ENCODE data around the gene SSC5D. TPM values are rescaled to one million over a fixed set of nuclear protein-coding genes. Genes with fewer than 3 reads are reported as not detected.

Gene SSC5D
- total RNA-seq, 2 experiments from 2014 or later, result 0.67 to 0.70 TPM

GRCh38 chr19:55498246-55498840 lies 10.1 kb downstream of the SSC5D start:
- ATAC-seq (no peak), DNase-seq (no peak)
- TF ChIP-seq, protein P1, sequence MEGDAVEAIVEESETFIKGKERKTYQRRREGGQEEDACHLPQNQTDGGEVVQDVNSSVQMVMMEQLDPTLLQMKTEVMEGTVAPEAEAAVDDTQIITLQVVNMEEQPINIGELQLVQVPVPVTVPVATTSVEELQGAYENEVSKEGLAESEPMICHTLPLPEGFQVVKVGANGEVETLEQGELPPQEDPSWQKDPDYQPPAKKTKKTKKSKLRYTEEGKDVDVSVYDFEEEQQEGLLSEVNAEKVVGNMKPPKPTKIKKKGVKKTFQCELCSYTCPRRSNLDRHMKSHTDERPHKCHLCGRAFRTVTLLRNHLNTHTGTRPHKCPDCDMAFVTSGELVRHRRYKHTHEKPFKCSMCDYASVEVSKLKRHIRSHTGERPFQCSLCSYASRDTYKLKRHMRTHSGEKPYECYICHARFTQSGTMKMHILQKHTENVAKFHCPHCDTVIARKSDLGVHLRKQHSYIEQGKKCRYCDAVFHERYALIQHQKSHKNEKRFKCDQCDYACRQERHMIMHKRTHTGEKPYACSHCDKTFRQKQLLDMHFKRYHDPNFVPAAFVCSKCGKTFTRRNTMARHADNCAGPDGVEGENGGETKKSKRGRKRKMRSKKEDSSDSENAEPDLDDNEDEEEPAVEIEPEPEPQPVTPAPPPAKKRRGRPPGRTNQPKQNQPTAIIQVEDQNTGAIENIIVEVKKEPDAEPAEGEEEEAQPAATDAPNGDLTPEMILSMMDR (IDR thresholded peaks at IDR 0.05), result no peak
- POLR2A ChIA-PET, result interaction anchor here (0.6 to 1.2 kb wide), 2 partner anchors 13 to 644 kb away, joined by 3 read pairs; no protein-coding TSS in a partner anchor
- Mint-ChIP-seq H3K27me3 (no peaks in the 10 kb centered on the region), H3K4me3 (no peak overlapping the region), H3K36me3 (ENCODE audit: low read depth) (peaks cover 2% of the 10 kb centered on the region), H3K4me1 (ENCODE audit: low read depth) (peaks cover 17% of the 10 kb centered on the region), H3K27ac (no peak overlapping the region), H3K9me3 (peaks cover 3% of the 10 kb centered on the region)
- CTCF ChIA-PET, result interaction anchor here (0.8 to 1.5 kb wide), 3 partner anchors 12 to 133 kb away, joined by 3 to 6 read pairs (median 5); no protein-coding TSS in a partner anchor
- intact Hi-C loops (cut with micrococcal nuclease), result no loop called here

DNA sequence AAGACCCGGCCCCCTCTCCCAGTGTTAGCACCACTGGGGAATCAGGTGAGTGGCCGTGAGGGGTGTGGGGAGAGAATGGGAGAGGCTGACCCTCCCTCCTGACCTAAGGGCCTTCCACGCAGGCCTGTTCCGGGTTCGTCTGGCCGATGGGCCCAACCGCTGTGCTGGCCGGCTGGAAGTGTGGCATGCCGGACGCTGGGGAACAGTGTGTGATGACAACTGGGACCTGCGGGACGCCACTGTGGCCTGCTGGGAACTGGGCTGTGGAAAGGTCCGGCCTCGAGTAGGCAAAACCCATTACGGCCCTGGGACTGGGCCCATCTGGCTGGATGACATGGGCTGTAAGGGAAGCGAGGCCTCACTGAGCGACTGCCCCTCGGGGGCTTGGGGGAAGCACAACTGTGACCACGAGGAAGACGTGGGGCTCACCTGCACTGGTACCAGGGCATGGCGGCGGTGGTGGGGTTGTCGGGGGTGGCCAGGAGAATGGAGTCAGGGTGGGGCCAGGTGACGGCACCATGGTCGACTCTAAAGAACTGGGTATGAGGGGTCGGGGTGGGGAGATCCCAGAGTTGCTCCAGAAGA lies 12.2 kb downstream of the SSC5D start:
- H3K9me3 Mint-ChIP-seq, result peaks cover 3% of the 10 kb centered on the region
- DNase-seq (no peak), ATAC-seq (no peak)
- TF ChIP-seq, protein P1 (IDR thresholded peaks at IDR 0.05), result no peak
- ChIA-PET CTCF (interaction anchor here (1.2 to 1.3 kb wide), 2 partner anchors 33 to 131 kb away, joined by 5 to 11 read pairs; no protein-coding TSS in a partner anchor), POLR2A (interaction anchor here (1.1 kb wide), 1 partner anchor 14 kb away, joined by 3 read pairs; no protein-coding TSS in a partner anchor)
- no peaks in the 10 kb centered on the region for H3K27me3 Mint-ChIP-seq
- H3K4me3 Mint-ChIP-seq, result no peak overlapping the region
- H3K36me3 Mint-ChIP-seq (ENCODE audit: low read depth), result peaks cover 2% of the 10 kb centered on the region
- peaks cover 23% of the 10 kb centered on the region for H3K4me1 Mint-ChIP-seq (ENCODE audit: low read depth)
- intact Hi-C loops (cut with micrococcal nuclease), result loop anchor here (5.0 kb wide), 1 partner anchor 33 kb away; no protein-coding TSS in a partner anchor
- no peak overlapping the region for H3K27ac Mint-ChIP-seq

GRCh38 chr19:55502197-55502952 lies 14.1 kb downstream of the SSC5D start:
- Mint-ChIP-seq H3K4me3 (peak overlapping the region; percentile 2), H3K27ac (no peak overlapping the region), H3K4me1 (ENCODE audit: low read depth) (peaks cover 23% of the 10 kb centered on the region), H3K27me3 (no peaks in the 10 kb centered on the region), H3K36me3 (ENCODE audit: low read depth) (peaks cover 2% of the 10 kb centered on the region), H3K9me3 (peaks cover 3% of the 10 kb centered on the region)
- DNase-seq (no peak), ATAC-seq (no peak)
- CTCF ChIA-PET, result interaction anchor here (1.1 to 3.1 kb wide), 5 partner anchors 8 to 414 kb away, joined by 3 to 77 read pairs (median 17); no protein-coding TSS in a partner anchor
- TF ChIP-seq, protein P1 (IDR thresholded peaks at IDR 0.05), result no peak
- intact Hi-C loops (cut with micrococcal nuclease), result loop anchor here (5.0 kb wide), 1 partner anchor 35 kb away; no protein-coding TSS in a partner anchor
- POLR2A ChIA-PET, result interaction anchor here (1.2 kb wide), 1 partner anchor 39 kb away, joined by 3 read pairs; no protein-coding TSS in a partner anchor

DNA sequence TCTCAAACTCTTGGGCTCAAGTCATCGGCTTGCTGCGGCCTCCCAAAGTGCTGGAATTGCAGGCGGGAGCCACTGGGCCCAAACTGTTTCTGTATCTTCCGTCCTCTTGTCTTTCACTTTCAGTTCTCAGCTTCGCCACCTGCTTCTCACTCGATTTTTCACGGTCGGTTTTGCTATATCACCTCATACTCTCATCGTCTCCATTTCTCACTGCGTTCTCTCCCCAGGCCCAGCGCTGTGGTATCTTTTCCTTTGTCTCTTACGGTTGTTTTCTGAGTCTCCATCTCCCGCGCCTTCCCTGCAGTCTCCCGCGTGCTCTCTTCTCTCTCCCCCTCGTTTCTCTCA lies 14.9 kb downstream of the SSC5D start:
- TF ChIP-seq, protein P1 (IDR thresholded peaks at IDR 0.05), result no peak
- DNase-seq (no peak), ATAC-seq (no peak)
- ChIA-PET POLR2A (interaction anchor here (0.7 to 1.4 kb wide), 3 partner anchors 17 to 134 kb away, joined by 3 to 4 read pairs (median 3); no protein-coding TSS in a partner anchor), CTCF (interaction anchor here (0.7 to 3.1 kb wide), 26 partner anchors 9 to 622 kb away, joined by 3 to 77 read pairs (median 7); partner anchors contain the start of genes C19orf85, FIZ1, ISOC2 and NAT14)
- peak overlapping the region; percentile 70 for H3K4me3 Mint-ChIP-seq
- H3K4me1 Mint-ChIP-seq (ENCODE audit: low read depth), result peaks cover 23% of the 10 kb centered on the region
- H3K9me3 Mint-ChIP-seq, result peaks cover 3% of the 10 kb centered on the region
- H3K36me3 Mint-ChIP-seq (ENCODE audit: low read depth), result peaks cover 2% of the 10 kb centered on the region
- intact Hi-C loops (cut with micrococcal nuclease), result loop anchor here (5.0 kb wide), 1 partner anchor 36 kb away; no protein-coding TSS in a partner anchor
- H3K27me3 Mint-ChIP-seq, result peaks cover 3% of the 10 kb centered on the region
- H3K27ac Mint-ChIP-seq, result peak overlapping the region; percentile 78

Measured in activated CD8-positive, alpha-beta T cell treated with anti-CD3 and anti-CD28 coated beads for 36 hours (primary cell).